ENCODE results near the gene TRPV4. TPM values are rescaled to one million over a fixed set of nuclear protein-coding genes. Genes with fewer than 3 reads are reported as not detected.

The TRPV4 gene
- polyA plus RNA-seq, 1 donor from 2014 or later: not detected

DNA sequence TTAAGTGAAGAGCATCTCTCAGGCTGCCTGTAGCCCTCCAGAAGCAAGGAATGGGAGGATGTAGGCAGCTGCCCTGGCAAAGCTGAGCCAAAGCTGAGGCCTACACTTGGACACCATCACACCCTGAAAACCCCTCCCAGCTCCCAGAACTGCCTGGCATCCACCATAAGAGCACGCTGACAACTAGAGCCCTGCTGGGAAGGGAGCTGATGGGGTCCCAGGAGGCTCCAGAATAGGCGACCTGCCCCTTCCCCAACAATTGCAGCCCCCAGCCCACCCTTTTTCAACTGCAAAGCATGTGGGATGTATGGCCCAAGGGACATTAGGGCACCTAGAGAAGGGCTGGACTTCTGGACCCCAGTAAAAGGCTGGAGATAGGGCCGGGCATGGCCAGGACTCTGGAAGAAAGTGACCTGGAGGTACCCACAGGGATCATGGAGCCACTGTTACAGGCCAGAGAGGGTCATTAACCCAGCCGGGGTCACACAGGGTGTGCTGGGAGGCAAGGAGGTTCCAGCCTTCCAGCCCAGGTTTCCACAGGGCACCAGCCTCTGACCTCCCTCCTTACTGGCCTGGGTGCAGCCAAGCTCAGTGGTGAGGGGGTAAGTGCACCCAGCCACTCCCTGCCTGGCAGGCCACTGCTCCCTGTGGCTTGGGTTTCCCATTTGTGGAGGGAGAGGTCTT, 91.8 kb downstream of the TRPV4 start:
- H3K9ac ChIP-seq (ENCODE audit: low read length): peak overlapping the region; percentile 57
- peaks cover 43% of the 10 kb centered on the region for H3K79me2 ChIP-seq (replicated peaks; ENCODE audit: insufficient read depth, low read length)
- H3K36me3 ChIP-seq (ENCODE audit: insufficient read depth, low read length): no peaks in the 10 kb centered on the region
- TF ChIP-seq EP300 (conservative IDR thresholded peaks at IDR 0.05; ENCODE audit: poor library complexity, severe bottlenecking): no peak
- TF ChIP-seq POLR2AphosphoS5 (IDR thresholded peaks at IDR 0.05): no peak
- TF ChIP-seq SMC3 (conservative IDR thresholded peaks at IDR 0.05; ENCODE audit: poor library complexity): no peak
- TF ChIP-seq, protein P1, sequence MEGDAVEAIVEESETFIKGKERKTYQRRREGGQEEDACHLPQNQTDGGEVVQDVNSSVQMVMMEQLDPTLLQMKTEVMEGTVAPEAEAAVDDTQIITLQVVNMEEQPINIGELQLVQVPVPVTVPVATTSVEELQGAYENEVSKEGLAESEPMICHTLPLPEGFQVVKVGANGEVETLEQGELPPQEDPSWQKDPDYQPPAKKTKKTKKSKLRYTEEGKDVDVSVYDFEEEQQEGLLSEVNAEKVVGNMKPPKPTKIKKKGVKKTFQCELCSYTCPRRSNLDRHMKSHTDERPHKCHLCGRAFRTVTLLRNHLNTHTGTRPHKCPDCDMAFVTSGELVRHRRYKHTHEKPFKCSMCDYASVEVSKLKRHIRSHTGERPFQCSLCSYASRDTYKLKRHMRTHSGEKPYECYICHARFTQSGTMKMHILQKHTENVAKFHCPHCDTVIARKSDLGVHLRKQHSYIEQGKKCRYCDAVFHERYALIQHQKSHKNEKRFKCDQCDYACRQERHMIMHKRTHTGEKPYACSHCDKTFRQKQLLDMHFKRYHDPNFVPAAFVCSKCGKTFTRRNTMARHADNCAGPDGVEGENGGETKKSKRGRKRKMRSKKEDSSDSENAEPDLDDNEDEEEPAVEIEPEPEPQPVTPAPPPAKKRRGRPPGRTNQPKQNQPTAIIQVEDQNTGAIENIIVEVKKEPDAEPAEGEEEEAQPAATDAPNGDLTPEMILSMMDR (IDR thresholded peaks at IDR 0.05; ENCODE audit: poor library complexity, severe bottlenecking): no peak
- TF ChIP-seq MXI1 (conservative IDR thresholded peaks at IDR 0.05; ENCODE audit: poor library complexity, severe bottlenecking): no peak
- TF ChIP-seq, protein P2, sequence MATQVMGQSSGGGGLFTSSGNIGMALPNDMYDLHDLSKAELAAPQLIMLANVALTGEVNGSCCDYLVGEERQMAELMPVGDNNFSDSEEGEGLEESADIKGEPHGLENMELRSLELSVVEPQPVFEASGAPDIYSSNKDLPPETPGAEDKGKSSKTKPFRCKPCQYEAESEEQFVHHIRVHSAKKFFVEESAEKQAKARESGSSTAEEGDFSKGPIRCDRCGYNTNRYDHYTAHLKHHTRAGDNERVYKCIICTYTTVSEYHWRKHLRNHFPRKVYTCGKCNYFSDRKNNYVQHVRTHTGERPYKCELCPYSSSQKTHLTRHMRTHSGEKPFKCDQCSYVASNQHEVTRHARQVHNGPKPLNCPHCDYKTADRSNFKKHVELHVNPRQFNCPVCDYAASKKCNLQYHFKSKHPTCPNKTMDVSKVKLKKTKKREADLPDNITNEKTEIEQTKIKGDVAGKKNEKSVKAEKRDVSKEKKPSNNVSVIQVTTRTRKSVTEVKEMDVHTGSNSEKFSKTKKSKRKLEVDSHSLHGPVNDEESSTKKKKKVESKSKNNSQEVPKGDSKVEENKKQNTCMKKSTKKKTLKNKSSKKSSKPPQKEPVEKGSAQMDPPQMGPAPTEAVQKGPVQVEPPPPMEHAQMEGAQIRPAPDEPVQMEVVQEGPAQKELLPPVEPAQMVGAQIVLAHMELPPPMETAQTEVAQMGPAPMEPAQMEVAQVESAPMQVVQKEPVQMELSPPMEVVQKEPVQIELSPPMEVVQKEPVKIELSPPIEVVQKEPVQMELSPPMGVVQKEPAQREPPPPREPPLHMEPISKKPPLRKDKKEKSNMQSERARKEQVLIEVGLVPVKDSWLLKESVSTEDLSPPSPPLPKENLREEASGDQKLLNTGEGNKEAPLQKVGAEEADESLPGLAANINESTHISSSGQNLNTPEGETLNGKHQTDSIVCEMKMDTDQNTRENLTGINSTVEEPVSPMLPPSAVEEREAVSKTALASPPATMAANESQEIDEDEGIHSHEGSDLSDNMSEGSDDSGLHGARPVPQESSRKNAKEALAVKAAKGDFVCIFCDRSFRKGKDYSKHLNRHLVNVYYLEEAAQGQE (IDR thresholded peaks at IDR 0.05; ENCODE audit: borderline replicate concordance): no peak
- no peak for TF ChIP-seq RAD21 (conservative IDR thresholded peaks at IDR 0.05)
- peak overlapping the region; percentile 74 for H3K27ac ChIP-seq (ENCODE audit: low read length)
- H3K4me2 ChIP-seq (ENCODE audit: low read length): no peak overlapping the region
- no peaks in the 10 kb centered on the region for H3K27me3 ChIP-seq (ENCODE audit: insufficient read depth, low read depth, low read length)
- H4K20me1 ChIP-seq (ENCODE audit: insufficient read depth): no peaks in the 10 kb centered on the region
- H3K9me2 ChIP-seq (ENCODE audit: insufficient read depth, low read length): no peaks in the 10 kb centered on the region
- no peaks in the 10 kb centered on the region for H3K9me3 ChIP-seq (ENCODE audit: low read length)
- no peak overlapping the region for H2AFZ ChIP-seq (ENCODE audit: low read depth, low read length)
- peaks cover 11% of the 10 kb centered on the region for H3F3A ChIP-seq (ENCODE audit: insufficient read depth, low read length, poor library complexity, severe bottlenecking)
- H3K4me3 ChIP-seq (ENCODE audit: low read length): peak overlapping the region; percentile 52

DNA sequence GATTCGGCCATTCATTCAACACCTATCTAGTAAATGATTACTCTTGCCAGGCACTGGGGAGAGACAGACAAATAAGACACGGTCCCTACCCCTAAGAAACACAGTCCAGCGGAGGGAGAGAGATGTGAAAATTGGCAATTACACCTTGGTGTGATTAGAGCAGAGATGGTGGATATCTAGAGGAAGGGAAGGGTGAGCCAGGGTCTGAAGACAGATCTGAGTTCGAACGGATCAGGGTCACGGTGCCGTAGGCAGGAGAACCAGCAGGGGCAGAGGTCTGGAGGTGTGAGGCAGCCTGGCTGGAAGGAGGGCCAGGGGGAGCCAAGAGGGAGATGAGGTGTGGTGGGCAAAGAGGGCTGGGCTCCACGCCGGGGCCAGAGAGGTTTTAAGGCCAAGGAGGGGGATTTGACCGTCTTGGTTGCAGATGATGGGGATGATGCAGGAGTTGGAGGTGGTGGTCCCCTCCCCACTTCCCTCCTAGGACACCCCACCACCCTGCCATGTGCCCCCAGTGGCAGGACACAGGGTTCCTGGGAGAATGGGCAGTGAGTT, 92.4 kb downstream of the TRPV4 start:
- Histone ChIP-seq H3F3A (ENCODE audit: insufficient read depth, low read length, poor library complexity, severe bottlenecking) (peaks cover 11% of the 10 kb centered on the region), H2AFZ (ENCODE audit: low read depth, low read length) (no peak overlapping the region), H3K4me3 (ENCODE audit: low read length) (no peak overlapping the region), H3K27me3 (ENCODE audit: insufficient read depth, low read depth, low read length) (no peaks in the 10 kb centered on the region), H3K4me2 (ENCODE audit: low read length) (no peak overlapping the region), H3K79me2 (replicated peaks; ENCODE audit: insufficient read depth, low read length) (peaks cover 47% of the 10 kb centered on the region), H3K9ac (ENCODE audit: low read length) (peak overlapping the region; percentile 57), H4K20me1 (ENCODE audit: insufficient read depth) (no peaks in the 10 kb centered on the region), H3K36me3 (ENCODE audit: insufficient read depth, low read length) (no peaks in the 10 kb centered on the region), H3K9me3 (ENCODE audit: low read length) (no peaks in the 10 kb centered on the region), H3K27ac (ENCODE audit: low read length) (peak overlapping the region; percentile 74), H3K9me2 (ENCODE audit: insufficient read depth, low read length) (no peaks in the 10 kb centered on the region)
- TF ChIP-seq SMC3 (conservative IDR thresholded peaks at IDR 0.05; ENCODE audit: poor library complexity) (no peak), RAD21 (conservative IDR thresholded peaks at IDR 0.05) (no peak)
- TF ChIP-seq, protein P1 (IDR thresholded peaks at IDR 0.05; ENCODE audit: poor library complexity, severe bottlenecking): no peak
